A673 (cell line): ENCODE results near the gene RBM20. TPM values are rescaled to one million over a fixed set of nuclear protein-coding genes. Genes with fewer than 3 reads are reported as not detected.

Experiments used
- BruUV-seq: library from RNA; stranded (reverse); fragments of 400-500 nt; replicated peaks from 2 replicates; lab custom pipeline; 2021; lab: Mats Ljungman, UMichigan
- CTCF ChIA-PET: fragments of 300-600 bp; sonication (Branson Sonifier 250); formaldehyde crosslinking; loops from one replicate; lab custom pipeline; 2022; ENCODE audit warnings: antibody characterized with exemption; lab: Charles Lee
- POLR2A ChIA-PET: fragments of 300-600 bp; sonication (Branson Sonifier 250); formaldehyde crosslinking; loops from one replicate; lab custom pipeline; 2022; ENCODE audit warnings: antibody characterized with exemption; ENCODE audit not compliant: low non-redundant PET; lab: Charles Lee
- DNase-seq: peaks from one replicate; pipeline ENCODE4 v3.0.0-alpha.2; 2015; ENCODE audit warnings: low spot score
- H3K27ac ChIP-seq: fragments of 200-600 bp; sonication (generic); 2 replicates; pipeline ENCODE4 v1.5.1; 2016; ENCODE audit warnings: mixed run types, low read depth, mild to moderate bottlenecking, mixed read lengths, antibody characterized with exemption, low read length; ENCODE audit not compliant: poor library complexity, severe bottlenecking
- H3K27me3 ChIP-seq: fragments of 200-600 bp; sonication (generic); replicated peaks from 2 replicates; pipeline ENCODE4 v1.6.1; 2017; ENCODE audit warnings: mixed run types, low read depth, mild to moderate bottlenecking, mixed read lengths, antibody characterized with exemption, low read length; ENCODE audit not compliant: insufficient read depth, poor library complexity
- H3K36me3 ChIP-seq: fragments of 200-600 bp; sonication (generic); 2 replicates; pipeline ENCODE4 v1.6.1; 2016; ENCODE audit warnings: mixed run types, mild to moderate bottlenecking, mixed read lengths, antibody characterized with exemption, low read length; ENCODE audit not compliant: insufficient read depth, poor library complexity, severe bottlenecking
- H3K4me1 ChIP-seq: fragments of 200-600 bp; sonication (generic); 2 replicates; pipeline ENCODE4 v1.6.1; 2017; ENCODE audit warnings: mixed run types, mild to moderate bottlenecking, mixed read lengths, antibody characterized with exemption, low read length; ENCODE audit not compliant: insufficient read depth, poor library complexity, severe bottlenecking
- H3K4me3 ChIP-seq: fragments of 200-600 bp; sonication (generic); 2 replicates; pipeline ENCODE4 v1.5.1; 2016; ENCODE audit warnings: low read depth, mixed run types, mild to moderate bottlenecking, mixed read lengths, low read length; ENCODE audit not compliant: poor library complexity, severe bottlenecking
- H3K9me3 ChIP-seq: fragments of 200-600 bp; sonication (generic); 2 replicates; pipeline ENCODE4 v1.6.1; 2016; ENCODE audit warnings: mixed run types, low read depth, mild to moderate bottlenecking, mixed read lengths, antibody characterized with exemption, low read length; ENCODE audit not compliant: poor library complexity, severe bottlenecking
- CTCF ChIP-seq: fragments of 300-800, 200-600 bp; sonication (generic); conservative IDR thresholded peaks from 2 replicates; pipeline ENCODE4 v1.5.1; 2017; ENCODE audit warnings: low read depth, mild to moderate bottlenecking, antibody characterized with exemption, low read length, moderate library complexity, mixed read lengths
- EZH2 ChIP-seq: fragments of 200-600 bp; sonication (generic); IDR thresholded peaks from 2 replicates; pipeline ENCODE4 v1.6.1; 2017; ENCODE audit warnings: borderline replicate concordance, low read depth, mild to moderate bottlenecking, mixed read lengths, antibody characterized with exemption, low read length; ENCODE audit not compliant: poor library complexity, severe bottlenecking
- intact Hi-C: fragments of 100-400 bp; cut with micrococcal nuclease; formaldehyde crosslinking; loops from one replicate; pipeline ENCODE4 v1.10.0; 2022; ENCODE audit not compliant: unreplicated experiment
- total RNA-seq: library from RNA; stranded (reverse); gene quantifications from 2 replicates; pipeline ENCODE4 v1.2.3, GENCODE V29; 2021

Gene RBM20
- total RNA-seq, 1 experiment from 2014 or later, result 1.3 TPM

- H3K9me3 ChIP-seq, result no peaks in the 10 kb centered on the region
- CTCF ChIA-PET, result interaction anchor here (0.7 kb wide), 1 partner anchor 502 kb away, joined by 7 read pairs; no protein-coding TSS in a partner anchor
- intact Hi-C loops, result no loop called here
- H3K27ac ChIP-seq, result no peak overlapping the region
- H3K4me1 ChIP-seq, result no peaks in the 10 kb centered on the region
- no peak overlapping the region for H3K4me3 ChIP-seq
- no TSS peak for BruUV-seq
- H3K36me3 ChIP-seq, result no peaks in the 10 kb centered on the region
- DNase-seq, result no peak
- TF ChIP-seq CTCF, result no peak
- no peak for TF ChIP-seq EZH2
- no peaks in the 10 kb centered on the region for H3K27me3 ChIP-seq
- POLR2A ChIA-PET, result no interaction called here
Observed at GRCh38 chr10:110708776-110709443, 64.8 kb downstream of the RBM20 start.

- DNase-seq, result no peak
- Histone ChIP-seq H3K4me1 (no peaks in the 10 kb centered on the region), H3K27me3 (no peaks in the 10 kb centered on the region), H3K4me3 (no peak overlapping the region), H3K9me3 (no peaks in the 10 kb centered on the region), H3K36me3 (no peaks in the 10 kb centered on the region), H3K27ac (no peak overlapping the region)
- BruUV-seq, result no TSS peak
- CTCF ChIA-PET, result interaction anchor here (0.7 kb wide), 1 partner anchor 503 kb away, joined by 7 read pairs; no protein-coding TSS in a partner anchor
- intact Hi-C loops, result no loop called here
- TF ChIP-seq EZH2, result no peak
- TF ChIP-seq CTCF, result no peak
- POLR2A ChIA-PET, result no interaction called here
Observed at GRCh38 chr10:110709444-110709828, 65.3 kb downstream of the RBM20 start.

GRCh38 chr10:110709964-110710587 lies 65.9 kb downstream of the RBM20 start:
- Histone ChIP-seq H3K27me3 (no peaks in the 10 kb centered on the region), H3K36me3 (no peaks in the 10 kb centered on the region), H3K4me3 (no peak overlapping the region), H3K9me3 (no peaks in the 10 kb centered on the region), H3K4me1 (no peaks in the 10 kb centered on the region), H3K27ac (no peak overlapping the region)
- ChIA-PET CTCF (interaction anchor here (0.7 kb wide), 1 partner anchor 503 kb away, joined by 7 read pairs; no protein-coding TSS in a partner anchor), POLR2A (interaction anchor here (0.5 kb wide), 1 partner anchor 188 kb away, joined by 45 read pairs; no protein-coding TSS in a partner anchor)
- TF ChIP-seq EZH2, result no peak
- TF ChIP-seq CTCF, result no peak
- no peak for DNase-seq
- intact Hi-C loops, result no loop called here
- BruUV-seq, result no TSS peak
